ENCODE data around the gene CARF. TPM values are rescaled to one million over a fixed set of nuclear protein-coding genes. Genes with fewer than 3 reads are reported as not detected.
"Not testable (repeated sequence)": the region's sequence is repeated elsewhere in the genome, so short reads cannot be mapped to it uniquely, and the experiment has no call there.

CARF gene
- polyA plus RNA-seq, 1 donor from 2014 or later = 20.1 TPM

DNA sequence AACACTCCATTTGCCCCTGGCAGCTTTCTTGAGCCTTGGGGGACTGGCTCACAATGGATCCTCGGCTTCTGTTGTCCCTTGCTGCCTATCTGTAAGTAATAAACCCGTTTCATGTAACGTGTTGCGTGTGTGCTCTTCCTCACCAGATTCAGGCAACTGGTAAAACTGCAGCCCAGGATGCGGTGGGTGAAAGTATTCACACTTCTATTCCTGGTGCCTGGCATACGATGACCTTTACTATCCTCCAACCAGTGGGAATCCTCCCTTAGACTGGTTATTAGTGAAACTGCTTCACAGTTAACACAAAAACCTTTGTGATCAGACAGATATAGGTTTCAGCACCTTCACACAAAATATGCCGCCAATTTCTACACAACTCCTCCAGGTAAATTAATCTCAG lies 26.9 kb upstream of the CARF start:
- Histone ChIP-seq H3K9me3 (ENCODE audit: low read length) (no peaks in the 10 kb centered on the region), H3K9me2 (ENCODE audit: insufficient read depth, low read length) (no peaks in the 10 kb centered on the region), H4K20me1 (ENCODE audit: insufficient read depth) (no peaks in the 10 kb centered on the region), H2AFZ (ENCODE audit: low read depth, low read length) (no peak overlapping the region), H3K4me3 (ENCODE audit: low read length) (no peak overlapping the region), H3K4me2 (ENCODE audit: low read length) (no peak overlapping the region), H3K9ac (ENCODE audit: low read length) (no peak overlapping the region), H3K27me3 (ENCODE audit: insufficient read depth, low read depth, low read length) (no peaks in the 10 kb centered on the region), H3K79me2 (replicated peaks; ENCODE audit: insufficient read depth, low read length) (no peaks in the 10 kb centered on the region), H3F3A (ENCODE audit: insufficient read depth, low read length, poor library complexity, severe bottlenecking) (no peaks in the 10 kb centered on the region), H3K27ac (ENCODE audit: low read length) (no peak overlapping the region), H3K36me3 (ENCODE audit: insufficient read depth, low read length) (no peaks in the 10 kb centered on the region)
- TF ChIP-seq, protein P1, sequence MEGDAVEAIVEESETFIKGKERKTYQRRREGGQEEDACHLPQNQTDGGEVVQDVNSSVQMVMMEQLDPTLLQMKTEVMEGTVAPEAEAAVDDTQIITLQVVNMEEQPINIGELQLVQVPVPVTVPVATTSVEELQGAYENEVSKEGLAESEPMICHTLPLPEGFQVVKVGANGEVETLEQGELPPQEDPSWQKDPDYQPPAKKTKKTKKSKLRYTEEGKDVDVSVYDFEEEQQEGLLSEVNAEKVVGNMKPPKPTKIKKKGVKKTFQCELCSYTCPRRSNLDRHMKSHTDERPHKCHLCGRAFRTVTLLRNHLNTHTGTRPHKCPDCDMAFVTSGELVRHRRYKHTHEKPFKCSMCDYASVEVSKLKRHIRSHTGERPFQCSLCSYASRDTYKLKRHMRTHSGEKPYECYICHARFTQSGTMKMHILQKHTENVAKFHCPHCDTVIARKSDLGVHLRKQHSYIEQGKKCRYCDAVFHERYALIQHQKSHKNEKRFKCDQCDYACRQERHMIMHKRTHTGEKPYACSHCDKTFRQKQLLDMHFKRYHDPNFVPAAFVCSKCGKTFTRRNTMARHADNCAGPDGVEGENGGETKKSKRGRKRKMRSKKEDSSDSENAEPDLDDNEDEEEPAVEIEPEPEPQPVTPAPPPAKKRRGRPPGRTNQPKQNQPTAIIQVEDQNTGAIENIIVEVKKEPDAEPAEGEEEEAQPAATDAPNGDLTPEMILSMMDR (IDR thresholded peaks at IDR 0.05; ENCODE audit: poor library complexity, severe bottlenecking) = no peak
- TF ChIP-seq TAF1 (IDR thresholded peaks at IDR 0.05; ENCODE audit: low read depth) (no peak), EZH2 (IDR thresholded peaks at IDR 0.05; ENCODE audit: borderline replicate concordance, insufficient read depth, low read length, poor library complexity, severe bottlenecking) (no peak), RAD21 (conservative IDR thresholded peaks at IDR 0.05) (no peak), EP300 (conservative IDR thresholded peaks at IDR 0.05; ENCODE audit: poor library complexity, severe bottlenecking) (no peak), SMC3 (conservative IDR thresholded peaks at IDR 0.05; ENCODE audit: poor library complexity) (no peak), MXI1 (conservative IDR thresholded peaks at IDR 0.05; ENCODE audit: poor library complexity, severe bottlenecking) (no peak)

DNA sequence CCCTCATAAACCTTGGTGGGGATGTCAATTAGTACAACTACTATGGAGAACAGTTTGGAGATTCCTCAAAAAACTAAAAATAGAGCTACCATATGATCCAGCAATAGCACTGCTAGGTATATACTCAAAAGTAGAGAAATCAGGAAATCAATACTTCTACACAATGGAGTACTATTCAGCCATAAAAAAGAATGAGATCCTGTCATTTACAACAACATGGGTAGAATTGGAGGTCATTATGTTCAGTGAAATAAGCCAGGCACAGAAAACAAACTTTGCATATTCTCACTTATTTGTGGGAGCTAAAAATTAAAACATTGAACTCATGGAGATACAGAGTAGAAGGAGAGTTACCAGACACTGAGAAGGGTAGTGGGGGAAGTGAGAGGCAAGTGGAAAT lies 6.6 kb upstream of the CARF start:
- not testable (repeated sequence) for H4K20me1 ChIP-seq (ENCODE audit: insufficient read depth); H3K4me3 ChIP-seq (ENCODE audit: low read length); H3K27ac ChIP-seq (ENCODE audit: low read length); H3K4me2 ChIP-seq (ENCODE audit: low read length); H3K9me3 ChIP-seq (ENCODE audit: low read length); H3F3A ChIP-seq (ENCODE audit: insufficient read depth, low read length, poor library complexity, severe bottlenecking); H3K27me3 ChIP-seq (ENCODE audit: insufficient read depth, low read depth, low read length); H3K9ac ChIP-seq (ENCODE audit: low read length); H3K9me2 ChIP-seq (ENCODE audit: insufficient read depth, low read length); H2AFZ ChIP-seq (ENCODE audit: low read depth, low read length); H3K36me3 ChIP-seq (ENCODE audit: insufficient read depth, low read length)
- H3K79me2 ChIP-seq (replicated peaks; ENCODE audit: insufficient read depth, low read length) = peaks cover 22% of the 10 kb centered on the region

DNA sequence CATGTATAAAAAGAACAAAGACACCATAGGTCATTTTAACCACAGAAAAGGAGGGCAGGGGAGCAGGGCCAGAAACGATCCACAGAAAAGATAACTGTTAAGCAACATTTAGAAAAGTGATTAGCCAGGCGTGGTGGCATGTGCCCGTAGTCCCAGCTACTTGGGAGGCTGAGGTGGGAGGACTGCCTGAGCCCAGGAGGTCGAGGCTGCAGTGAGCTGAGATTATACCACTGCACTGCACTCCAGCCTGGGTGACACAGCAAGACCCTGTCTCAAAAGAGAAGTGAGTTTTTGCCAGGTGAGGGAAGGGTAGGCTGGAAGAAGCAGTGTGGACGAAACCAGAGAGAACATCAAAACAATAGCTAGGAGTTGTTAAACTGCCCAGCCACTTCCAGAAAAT lies 3.9 kb upstream of the CARF start:
- H4K20me1 ChIP-seq (ENCODE audit: insufficient read depth) = no peaks in the 10 kb centered on the region
- H3K9me2 ChIP-seq (ENCODE audit: insufficient read depth, low read length) = no peaks in the 10 kb centered on the region
- H3K9me3 ChIP-seq (ENCODE audit: low read length) = no peaks in the 10 kb centered on the region
- no peak overlapping the region for H2AFZ ChIP-seq (ENCODE audit: low read depth, low read length)
- H3K9ac ChIP-seq (ENCODE audit: low read length) = no peak overlapping the region
- no peaks in the 10 kb centered on the region for H3K36me3 ChIP-seq (ENCODE audit: insufficient read depth, low read length)
- H3K27ac ChIP-seq (ENCODE audit: low read length) = no peak overlapping the region
- no peak overlapping the region for H3K4me3 ChIP-seq (ENCODE audit: low read length)
- no peaks in the 10 kb centered on the region for H3K27me3 ChIP-seq (ENCODE audit: insufficient read depth, low read depth, low read length)
- no peaks in the 10 kb centered on the region for H3F3A ChIP-seq (ENCODE audit: insufficient read depth, low read length, poor library complexity, severe bottlenecking)
- TF ChIP-seq EP300 (conservative IDR thresholded peaks at IDR 0.05; ENCODE audit: poor library complexity, severe bottlenecking) (no peak), POLR2AphosphoS5 (IDR thresholded peaks at IDR 0.05) (no peak), RAD21 (conservative IDR thresholded peaks at IDR 0.05) (no peak)
- TF ChIP-seq, protein P2, sequence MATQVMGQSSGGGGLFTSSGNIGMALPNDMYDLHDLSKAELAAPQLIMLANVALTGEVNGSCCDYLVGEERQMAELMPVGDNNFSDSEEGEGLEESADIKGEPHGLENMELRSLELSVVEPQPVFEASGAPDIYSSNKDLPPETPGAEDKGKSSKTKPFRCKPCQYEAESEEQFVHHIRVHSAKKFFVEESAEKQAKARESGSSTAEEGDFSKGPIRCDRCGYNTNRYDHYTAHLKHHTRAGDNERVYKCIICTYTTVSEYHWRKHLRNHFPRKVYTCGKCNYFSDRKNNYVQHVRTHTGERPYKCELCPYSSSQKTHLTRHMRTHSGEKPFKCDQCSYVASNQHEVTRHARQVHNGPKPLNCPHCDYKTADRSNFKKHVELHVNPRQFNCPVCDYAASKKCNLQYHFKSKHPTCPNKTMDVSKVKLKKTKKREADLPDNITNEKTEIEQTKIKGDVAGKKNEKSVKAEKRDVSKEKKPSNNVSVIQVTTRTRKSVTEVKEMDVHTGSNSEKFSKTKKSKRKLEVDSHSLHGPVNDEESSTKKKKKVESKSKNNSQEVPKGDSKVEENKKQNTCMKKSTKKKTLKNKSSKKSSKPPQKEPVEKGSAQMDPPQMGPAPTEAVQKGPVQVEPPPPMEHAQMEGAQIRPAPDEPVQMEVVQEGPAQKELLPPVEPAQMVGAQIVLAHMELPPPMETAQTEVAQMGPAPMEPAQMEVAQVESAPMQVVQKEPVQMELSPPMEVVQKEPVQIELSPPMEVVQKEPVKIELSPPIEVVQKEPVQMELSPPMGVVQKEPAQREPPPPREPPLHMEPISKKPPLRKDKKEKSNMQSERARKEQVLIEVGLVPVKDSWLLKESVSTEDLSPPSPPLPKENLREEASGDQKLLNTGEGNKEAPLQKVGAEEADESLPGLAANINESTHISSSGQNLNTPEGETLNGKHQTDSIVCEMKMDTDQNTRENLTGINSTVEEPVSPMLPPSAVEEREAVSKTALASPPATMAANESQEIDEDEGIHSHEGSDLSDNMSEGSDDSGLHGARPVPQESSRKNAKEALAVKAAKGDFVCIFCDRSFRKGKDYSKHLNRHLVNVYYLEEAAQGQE (IDR thresholded peaks at IDR 0.05; ENCODE audit: borderline replicate concordance) = no peak
- peaks cover 26% of the 10 kb centered on the region for H3K79me2 ChIP-seq (replicated peaks; ENCODE audit: insufficient read depth, low read length)
- no peak overlapping the region for H3K4me2 ChIP-seq (ENCODE audit: low read length)
